Panc1 (cell line): Measurements from ENCODE around the gene CFAP77. TPM values are rescaled to one million over a fixed set of nuclear protein-coding genes. Genes with fewer than 3 reads are reported as not detected.

Experiments
- ATAC-seq: fragments of 200-7000 bp; cut with Tn5 transposase; 2 replicates; pipeline ENCODE4 v1.9.1; 2020; ENCODE audit warnings: mild to moderate bottlenecking, moderate library complexity
- BruUV-seq: library from RNA; stranded (reverse); fragments of 400-500 nt; replicated peaks from 2 replicates; lab custom pipeline; 2021; lab: Mats Ljungman, UMichigan
- CTCF ChIA-PET: fragments of 300-600 bp; sonication (Branson Sonifier 250); formaldehyde crosslinking; loops from one replicate; lab custom pipeline; 2022; ENCODE audit warnings: antibody characterized with exemption; lab: Charles Lee
- POLR2A ChIA-PET: fragments of 300-600 bp; sonication (Branson Sonifier 250); formaldehyde crosslinking; loops from one replicate; lab custom pipeline; 2022; ENCODE audit warnings: antibody characterized with exemption; lab: Charles Lee
- DNase-seq: peaks from one replicate; pipeline ENCODE4 v3.0.0-alpha.2; 2010; ENCODE audit warnings: low read depth, low spot score
- H3K27ac ChIP-seq: 2 replicates; pipeline ENCODE4 v1.5.1; 2011; ENCODE audit warnings: mild to moderate bottlenecking, low read length, inconsistent platforms
- H3K27me3 ChIP-seq: fragments of 200-500 bp; sonication (Bioruptor generic); 2 replicates; pipeline ENCODE4 v1.6.0; 2014; ENCODE audit warnings: low read length, inconsistent platforms; ENCODE audit not compliant: control insufficient read depth, insufficient read depth
- H3K36me3 ChIP-seq: fragments of 200-500 bp; sonication (Bioruptor generic); 2 replicates; pipeline ENCODE4 v1.5.1; 2014; ENCODE audit warnings: inconsistent platforms, mild to moderate bottlenecking, low read length, moderate library complexity; ENCODE audit not compliant: control insufficient read depth, insufficient read depth
- H3K4me1 ChIP-seq: 2 replicates; pipeline ENCODE4 v1.5.1; 2011; ENCODE audit warnings: inconsistent platforms, mild to moderate bottlenecking, low read length, moderate library complexity; ENCODE audit not compliant: control insufficient read depth, insufficient read depth
- H3K4me3 ChIP-seq, 2 experiments: 2 replicates each; pipeline ENCODE4 v1.5.1; 2011 to 2012; ENCODE audit warnings: low read depth in 2 of 2, low read length in 2 of 2, mild to moderate bottlenecking in 2 of 2, inconsistent platforms in 1 of 2, moderate library complexity in 1 of 2
- H3K9me3 ChIP-seq: fragments of 200-500 bp; sonication (Bioruptor generic); 2 replicates; pipeline ENCODE4 v1.5.1; 2014; ENCODE audit warnings: low read depth, mild to moderate bottlenecking, inconsistent platforms, low read length, moderate library complexity; ENCODE audit not compliant: control insufficient read depth, insufficient read depth
- POLR2AphosphoS5 ChIP-seq: IDR thresholded peaks from 2 replicates; pipeline ENCODE4 v1.6.1; 2012; ENCODE audit warnings: mild to moderate bottlenecking, low read depth, low read length, moderate library complexity
- SIN3A ChIP-seq: IDR thresholded peaks from 2 replicates; pipeline ENCODE4 v1.6.1; 2012; ENCODE audit warnings: low read depth, mild to moderate bottlenecking, low read length, moderate library complexity, borderline replicate concordance; ENCODE audit not compliant: insufficient read depth
- TCF7L2 ChIP-seq: IDR thresholded peaks from 2 replicates; pipeline ENCODE4 v1.6.1; 2011; ENCODE audit warnings: mild to moderate bottlenecking, low read depth, low read length, inconsistent platforms
- in situ Hi-C: cut with HindIII; loops from 2 replicates; pipeline ENCODE4 v1.10.0; 2016; ENCODE audit warnings: low sequenced_read_pairs, low pct_unique_long_range_greater_than_20kb
- intact Hi-C: fragments of 100-400 bp; cut with micrococcal nuclease; formaldehyde crosslinking; loops from one replicate; pipeline ENCODE4 v1.10.0; 2022; ENCODE audit not compliant: unreplicated experiment
- total RNA-seq: library from RNA; stranded (reverse); gene quantifications from one replicate; pipeline ENCODE4 v1.2.1, GENCODE V29; 2021; ENCODE audit not compliant: unreplicated experiment
- TF ChIP-seq, protein P1 (sequence below), 2 experiments: IDR thresholded peaks; 2 replicates each; pipeline ENCODE4 v1.6.1; 2011 to 2012; ENCODE audit warnings: low read depth in 2 of 2, control low read depth in 1 of 2, low read length in 1 of 2, mild to moderate bottlenecking in 1 of 2, moderate library complexity in 1 of 2; ENCODE audit not compliant: insufficient read depth in 1 of 2
- TF ChIP-seq, protein P2 (sequence below): fragments of 450-650 bp; IDR thresholded peaks from 2 replicates; pipeline ENCODE4 v1.5.1; 2017; ENCODE audit warnings: mild to moderate bottlenecking

Gene CFAP77
- total RNA-seq, 1 experiment from 2014 or later = not detected

- ChIA-PET CTCF (interaction anchor here (1.0 kb wide), 1 partner anchor 162 kb away, joined by 3 read pairs; no protein-coding TSS in a partner anchor), POLR2A (no interaction called here)
- Histone ChIP-seq H3K9me3 (no peaks in the 10 kb centered on the region), H3K27me3 (peaks cover 14% of the 10 kb centered on the region), H3K4me3 (no peak overlapping the region), H3K27ac (no peak overlapping the region), H3K4me1 (peaks cover 4% of the 10 kb centered on the region; the same call in 1 of the 2 replicates), H3K36me3 (no peaks in the 10 kb centered on the region)
- no peak for ATAC-seq
- DNase-seq = no peak
- BruUV-seq = no TSS peak
- TF ChIP-seq, protein P1, sequence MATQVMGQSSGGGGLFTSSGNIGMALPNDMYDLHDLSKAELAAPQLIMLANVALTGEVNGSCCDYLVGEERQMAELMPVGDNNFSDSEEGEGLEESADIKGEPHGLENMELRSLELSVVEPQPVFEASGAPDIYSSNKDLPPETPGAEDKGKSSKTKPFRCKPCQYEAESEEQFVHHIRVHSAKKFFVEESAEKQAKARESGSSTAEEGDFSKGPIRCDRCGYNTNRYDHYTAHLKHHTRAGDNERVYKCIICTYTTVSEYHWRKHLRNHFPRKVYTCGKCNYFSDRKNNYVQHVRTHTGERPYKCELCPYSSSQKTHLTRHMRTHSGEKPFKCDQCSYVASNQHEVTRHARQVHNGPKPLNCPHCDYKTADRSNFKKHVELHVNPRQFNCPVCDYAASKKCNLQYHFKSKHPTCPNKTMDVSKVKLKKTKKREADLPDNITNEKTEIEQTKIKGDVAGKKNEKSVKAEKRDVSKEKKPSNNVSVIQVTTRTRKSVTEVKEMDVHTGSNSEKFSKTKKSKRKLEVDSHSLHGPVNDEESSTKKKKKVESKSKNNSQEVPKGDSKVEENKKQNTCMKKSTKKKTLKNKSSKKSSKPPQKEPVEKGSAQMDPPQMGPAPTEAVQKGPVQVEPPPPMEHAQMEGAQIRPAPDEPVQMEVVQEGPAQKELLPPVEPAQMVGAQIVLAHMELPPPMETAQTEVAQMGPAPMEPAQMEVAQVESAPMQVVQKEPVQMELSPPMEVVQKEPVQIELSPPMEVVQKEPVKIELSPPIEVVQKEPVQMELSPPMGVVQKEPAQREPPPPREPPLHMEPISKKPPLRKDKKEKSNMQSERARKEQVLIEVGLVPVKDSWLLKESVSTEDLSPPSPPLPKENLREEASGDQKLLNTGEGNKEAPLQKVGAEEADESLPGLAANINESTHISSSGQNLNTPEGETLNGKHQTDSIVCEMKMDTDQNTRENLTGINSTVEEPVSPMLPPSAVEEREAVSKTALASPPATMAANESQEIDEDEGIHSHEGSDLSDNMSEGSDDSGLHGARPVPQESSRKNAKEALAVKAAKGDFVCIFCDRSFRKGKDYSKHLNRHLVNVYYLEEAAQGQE (IDR thresholded peaks at IDR 0.05; ENCODE audit: insufficient read depth in 1 of 2, low read depth in 2 of 2, low read length in 1 of 2) = no peak
- TF ChIP-seq, protein P2, sequence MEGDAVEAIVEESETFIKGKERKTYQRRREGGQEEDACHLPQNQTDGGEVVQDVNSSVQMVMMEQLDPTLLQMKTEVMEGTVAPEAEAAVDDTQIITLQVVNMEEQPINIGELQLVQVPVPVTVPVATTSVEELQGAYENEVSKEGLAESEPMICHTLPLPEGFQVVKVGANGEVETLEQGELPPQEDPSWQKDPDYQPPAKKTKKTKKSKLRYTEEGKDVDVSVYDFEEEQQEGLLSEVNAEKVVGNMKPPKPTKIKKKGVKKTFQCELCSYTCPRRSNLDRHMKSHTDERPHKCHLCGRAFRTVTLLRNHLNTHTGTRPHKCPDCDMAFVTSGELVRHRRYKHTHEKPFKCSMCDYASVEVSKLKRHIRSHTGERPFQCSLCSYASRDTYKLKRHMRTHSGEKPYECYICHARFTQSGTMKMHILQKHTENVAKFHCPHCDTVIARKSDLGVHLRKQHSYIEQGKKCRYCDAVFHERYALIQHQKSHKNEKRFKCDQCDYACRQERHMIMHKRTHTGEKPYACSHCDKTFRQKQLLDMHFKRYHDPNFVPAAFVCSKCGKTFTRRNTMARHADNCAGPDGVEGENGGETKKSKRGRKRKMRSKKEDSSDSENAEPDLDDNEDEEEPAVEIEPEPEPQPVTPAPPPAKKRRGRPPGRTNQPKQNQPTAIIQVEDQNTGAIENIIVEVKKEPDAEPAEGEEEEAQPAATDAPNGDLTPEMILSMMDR = no peak
- no peak for TF ChIP-seq SIN3A
- TF ChIP-seq POLR2AphosphoS5 = no peak
- no peak for TF ChIP-seq TCF7L2
- in situ Hi-C loops (no loop called here), intact Hi-C loops (loop anchor here (5.0 kb wide), 2 partner anchors 93 to 158 kb away; no protein-coding TSS in a partner anchor)
Measured at GRCh38 chr9:132413926-132414325, 3.9 kb downstream of the CFAP77 start.

DNA sequence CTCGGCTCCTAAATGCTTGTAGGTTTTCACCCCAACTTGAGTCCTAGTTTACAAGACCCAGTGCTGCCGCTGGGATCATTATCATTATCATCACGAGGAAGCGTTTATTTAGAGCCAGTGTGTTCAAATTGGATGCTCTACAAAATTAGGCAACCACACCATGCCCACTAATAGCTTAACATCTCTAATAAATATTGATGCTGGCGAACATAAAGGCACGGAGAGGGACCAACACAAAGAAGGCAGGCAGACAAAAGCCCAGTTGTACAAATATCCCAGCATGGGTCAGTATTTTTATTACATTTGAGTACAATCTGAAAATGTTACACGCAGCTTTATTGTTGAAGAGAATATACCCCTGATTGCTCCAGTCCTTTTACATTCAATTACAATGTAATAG, 4.7 kb downstream of the CFAP77 start:
- in situ Hi-C loops = no loop called here
- DNase-seq (no peak), ATAC-seq (no peak)
- ChIA-PET POLR2A (no interaction called here), CTCF (interaction anchor here (0.5 to 1.0 kb wide), 2 partner anchors 117 to 161 kb away, joined by 3 to 9 read pairs; no protein-coding TSS in a partner anchor)
- intact Hi-C loops = loop anchor here (5.0 kb wide), 2 partner anchors 93 to 158 kb away; no protein-coding TSS in a partner anchor
- no TSS peak for BruUV-seq
- Histone ChIP-seq H3K4me3 (no peak overlapping the region), H3K27ac (no peak overlapping the region), H3K4me1 (peaks cover 4% of the 10 kb centered on the region; the same call in 1 of the 2 replicates), H3K9me3 (no peaks in the 10 kb centered on the region), H3K36me3 (no peaks in the 10 kb centered on the region), H3K27me3 (peaks cover 14% of the 10 kb centered on the region)
- TF ChIP-seq, protein P2 = no peak
- no peak for TF ChIP-seq SIN3A
- no peak for TF ChIP-seq TCF7L2
- no peak for TF ChIP-seq POLR2AphosphoS5
- TF ChIP-seq, protein P1 (IDR thresholded peaks at IDR 0.05; ENCODE audit: insufficient read depth in 1 of 2, low read depth in 2 of 2, low read length in 1 of 2) = no peak
